ENCODE measurements around the gene IARS1. TPM values are rescaled to one million over a fixed set of nuclear protein-coding genes. Genes with fewer than 3 reads are reported as not detected.

IARS1 gene
- polyA plus RNA-seq, 1 of the 3 experiments (the other 2 are of a cell fraction), result 30.4 TPM

GRCh38 chr9:92247296-92247695 lies 46.2 kb downstream of the IARS1 start (continued):
- TF ChIP-seq PBX3 (IDR thresholded peaks at IDR 0.05), result no peak
- TF ChIP-seq MXI1 (IDR thresholded peaks at IDR 0.05; ENCODE audit: low read depth, low read length), result no peak
- TF ChIP-seq GATA2 (CRISPR knock-in tag; IDR thresholded peaks at IDR 0.05), result no peak
- TF ChIP-seq RFX5 (IDR thresholded peaks at IDR 0.05; ENCODE audit: low read length), result no peak
- no peak for TF ChIP-seq EP300 (IDR thresholded peaks at IDR 0.05; ENCODE audit: borderline replicate concordance in 1 of 2, low read depth in 1 of 2, low read length in 1 of 2)
- no peak for TF ChIP-seq FOXJ3 (CRISPR knock-in tag; IDR thresholded peaks at IDR 0.05)
- no peak for TF ChIP-seq MAX (IDR thresholded peaks at IDR 0.05; ENCODE audit: low read depth)
- no peak for TF ChIP-seq SMC3 (IDR thresholded peaks at IDR 0.05; ENCODE audit: low read depth, low read length)
- TF ChIP-seq TCF12 (IDR thresholded peaks at IDR 0.05), result no peak

GRCh38 chr9:92245005-92245797 lies 48.3 kb downstream of the IARS1 start:
- CTCF ChIA-PET, result interaction anchor here (1.4 to 5.8 kb wide), 2 partner anchors 10 to 106 kb away, joined by 3 to 94 read pairs; no protein-coding TSS in a partner anchor
- POLR2A ChIA-PET, result interaction anchor here (1.2 kb wide), 1 partner anchor 105 kb away, joined by 3 read pairs; no protein-coding TSS in a partner anchor
- H3K9me3 ChIP-seq, result no peaks in the 10 kb centered on the region
- peak overlapping the region in 1 of 2 experiments; percentile 44; a peak in 2 of 4 replicates for H3K27ac ChIP-seq (ENCODE audit: low read depth in 2 of 2, low read length in 1 of 2)
- no peaks in the 10 kb centered on the region for H3K9me2 ChIP-seq
- peaks cover 0 to 7% of the 10 kb centered on the region in 2 experiments; a peak in 1 of 4 replicates for H3K4me1 ChIP-seq (ENCODE audit: control insufficient read depth in 1 of 2, insufficient read depth in 2 of 2, low read depth in 1 of 2, low read length in 1 of 2)
- H3K27me3 ChIP-seq (ENCODE audit: insufficient read depth), result no peaks in the 10 kb centered on the region
- H3F3A ChIP-seq (replicated peaks; ENCODE audit: insufficient read depth), result peaks cover 10% of the 10 kb centered on the region
- H3K36me3 ChIP-seq (replicated peaks in 1 of 2; ENCODE audit: control insufficient read depth in 1 of 2, insufficient read depth in 2 of 2, low read length in 1 of 2), result peaks cover 85 to 97% of the 10 kb centered on the region in 2 experiments
- H3K9ac ChIP-seq, result no peak overlapping the region
- DNase-seq, result no peak
- H3K4me3 ChIP-seq (ENCODE audit: low read depth in 2 of 2, low read length in 1 of 2), result no peak overlapping the region
- H3K4me2 ChIP-seq, result no peak overlapping the region
- 83% methylated on average over 7 of the region's 7 CpGs for WGBS (ENCODE audit: low lambda C conversion rate)
- H2AFZ ChIP-seq (ENCODE audit: low read depth), result no peak overlapping the region
- H4K20me1 ChIP-seq (ENCODE audit: insufficient read depth), result no peaks in the 10 kb centered on the region
- no peak for TF ChIP-seq POLR2AphosphoS5 (IDR thresholded peaks at IDR 0.05; ENCODE audit: low read depth, low read length)
- TF ChIP-seq MAX (IDR thresholded peaks at IDR 0.05; ENCODE audit: low read depth), result no peak
- TF ChIP-seq CHD2 (IDR thresholded peaks at IDR 0.05; ENCODE audit: low read length, partially characterized antibody), result no peak
- TF ChIP-seq PBX3 (IDR thresholded peaks at IDR 0.05), result no peak
- TF ChIP-seq EP300 (IDR thresholded peaks at IDR 0.05; ENCODE audit: borderline replicate concordance in 1 of 2, low read depth in 1 of 2, low read length in 1 of 2), result no peak
- no peak for TF ChIP-seq GATA2 (CRISPR knock-in tag; IDR thresholded peaks at IDR 0.05)
- TF ChIP-seq, protein P1, sequence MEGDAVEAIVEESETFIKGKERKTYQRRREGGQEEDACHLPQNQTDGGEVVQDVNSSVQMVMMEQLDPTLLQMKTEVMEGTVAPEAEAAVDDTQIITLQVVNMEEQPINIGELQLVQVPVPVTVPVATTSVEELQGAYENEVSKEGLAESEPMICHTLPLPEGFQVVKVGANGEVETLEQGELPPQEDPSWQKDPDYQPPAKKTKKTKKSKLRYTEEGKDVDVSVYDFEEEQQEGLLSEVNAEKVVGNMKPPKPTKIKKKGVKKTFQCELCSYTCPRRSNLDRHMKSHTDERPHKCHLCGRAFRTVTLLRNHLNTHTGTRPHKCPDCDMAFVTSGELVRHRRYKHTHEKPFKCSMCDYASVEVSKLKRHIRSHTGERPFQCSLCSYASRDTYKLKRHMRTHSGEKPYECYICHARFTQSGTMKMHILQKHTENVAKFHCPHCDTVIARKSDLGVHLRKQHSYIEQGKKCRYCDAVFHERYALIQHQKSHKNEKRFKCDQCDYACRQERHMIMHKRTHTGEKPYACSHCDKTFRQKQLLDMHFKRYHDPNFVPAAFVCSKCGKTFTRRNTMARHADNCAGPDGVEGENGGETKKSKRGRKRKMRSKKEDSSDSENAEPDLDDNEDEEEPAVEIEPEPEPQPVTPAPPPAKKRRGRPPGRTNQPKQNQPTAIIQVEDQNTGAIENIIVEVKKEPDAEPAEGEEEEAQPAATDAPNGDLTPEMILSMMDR (IDR thresholded peaks at IDR 0.05), result no peak
- TF ChIP-seq, protein P2, sequence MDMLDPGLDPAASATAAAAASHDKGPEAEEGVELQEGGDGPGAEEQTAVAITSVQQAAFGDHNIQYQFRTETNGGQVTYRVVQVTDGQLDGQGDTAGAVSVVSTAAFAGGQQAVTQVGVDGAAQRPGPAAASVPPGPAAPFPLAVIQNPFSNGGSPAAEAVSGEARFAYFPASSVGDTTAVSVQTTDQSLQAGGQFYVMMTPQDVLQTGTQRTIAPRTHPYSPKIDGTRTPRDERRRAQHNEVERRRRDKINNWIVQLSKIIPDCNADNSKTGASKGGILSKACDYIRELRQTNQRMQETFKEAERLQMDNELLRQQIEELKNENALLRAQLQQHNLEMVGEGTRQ (IDR thresholded peaks at IDR 0.05; ENCODE audit: borderline replicate concordance, low read depth, low read length), result no peak
- no peak for TF ChIP-seq TEAD4 (IDR thresholded peaks at IDR 0.05; ENCODE audit: borderline replicate concordance, insufficient read depth)
- no peak for TF ChIP-seq RFX5 (IDR thresholded peaks at IDR 0.05; ENCODE audit: low read length)
- TF ChIP-seq YY1 (IDR thresholded peaks at IDR 0.05; ENCODE audit: low read depth), result no peak
- TF ChIP-seq NFIC (IDR thresholded peaks at IDR 0.05; ENCODE audit: borderline replicate concordance), result no peak
- TF ChIP-seq EZH2phosphoT487 (IDR thresholded peaks at IDR 0.05; ENCODE audit: borderline replicate concordance, low read depth), result no peak
- no peak for TF ChIP-seq SIN3A (IDR thresholded peaks at IDR 0.05; ENCODE audit: borderline replicate concordance, low read depth, low read length)
- no peak for TF ChIP-seq MXI1 (IDR thresholded peaks at IDR 0.05; ENCODE audit: low read depth, low read length)
- no peaks in the 10 kb centered on the region for H3K79me2 ChIP-seq (ENCODE audit: insufficient read depth)

Measured in SK-N-SH (cell line).